ENCODE results near the gene SS18L1.

SS18L1 gene

DNA sequence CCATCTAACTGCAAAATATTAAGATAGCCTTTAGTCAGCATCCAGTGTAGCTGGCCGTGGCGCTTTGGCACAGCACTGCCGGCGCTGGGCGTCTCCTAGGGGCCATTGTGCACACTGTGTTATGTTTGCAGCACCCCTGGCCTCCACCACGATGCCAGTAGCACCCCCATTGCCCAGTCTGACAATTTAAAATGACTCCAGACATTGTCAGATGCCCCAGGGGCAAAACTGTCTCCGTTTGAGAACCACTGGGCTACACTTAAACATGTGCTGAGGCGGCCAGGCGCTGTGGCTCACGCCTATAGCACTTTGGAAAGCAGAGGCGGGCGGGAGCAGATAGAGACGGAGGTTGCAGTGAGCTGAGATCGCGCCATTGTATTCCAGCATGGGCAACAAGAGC lies 33.3 kb downstream of the SS18L1 start:
- no peak for DNase-seq

DNA sequence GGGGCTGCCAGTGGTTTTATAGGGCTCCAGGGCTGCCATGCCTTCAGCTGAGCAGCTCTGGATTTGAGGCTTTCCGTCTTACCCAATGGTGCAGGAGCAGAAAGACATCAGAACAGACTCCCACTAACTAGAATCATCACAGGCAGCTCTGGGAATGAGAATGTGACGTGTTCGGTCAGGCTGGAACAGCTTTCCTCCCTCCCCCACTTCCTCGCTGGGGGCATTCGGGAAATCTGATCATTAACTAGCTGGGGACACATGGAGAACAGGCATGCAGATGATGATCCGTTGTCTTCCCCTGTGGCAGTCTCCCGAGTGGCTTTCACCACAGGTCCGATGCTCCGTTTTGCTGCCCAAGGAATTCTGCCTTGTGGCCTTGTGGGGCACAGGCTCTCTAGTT lies 33.7 kb downstream of the SS18L1 start:
- no peak for DNase-seq

DNA sequence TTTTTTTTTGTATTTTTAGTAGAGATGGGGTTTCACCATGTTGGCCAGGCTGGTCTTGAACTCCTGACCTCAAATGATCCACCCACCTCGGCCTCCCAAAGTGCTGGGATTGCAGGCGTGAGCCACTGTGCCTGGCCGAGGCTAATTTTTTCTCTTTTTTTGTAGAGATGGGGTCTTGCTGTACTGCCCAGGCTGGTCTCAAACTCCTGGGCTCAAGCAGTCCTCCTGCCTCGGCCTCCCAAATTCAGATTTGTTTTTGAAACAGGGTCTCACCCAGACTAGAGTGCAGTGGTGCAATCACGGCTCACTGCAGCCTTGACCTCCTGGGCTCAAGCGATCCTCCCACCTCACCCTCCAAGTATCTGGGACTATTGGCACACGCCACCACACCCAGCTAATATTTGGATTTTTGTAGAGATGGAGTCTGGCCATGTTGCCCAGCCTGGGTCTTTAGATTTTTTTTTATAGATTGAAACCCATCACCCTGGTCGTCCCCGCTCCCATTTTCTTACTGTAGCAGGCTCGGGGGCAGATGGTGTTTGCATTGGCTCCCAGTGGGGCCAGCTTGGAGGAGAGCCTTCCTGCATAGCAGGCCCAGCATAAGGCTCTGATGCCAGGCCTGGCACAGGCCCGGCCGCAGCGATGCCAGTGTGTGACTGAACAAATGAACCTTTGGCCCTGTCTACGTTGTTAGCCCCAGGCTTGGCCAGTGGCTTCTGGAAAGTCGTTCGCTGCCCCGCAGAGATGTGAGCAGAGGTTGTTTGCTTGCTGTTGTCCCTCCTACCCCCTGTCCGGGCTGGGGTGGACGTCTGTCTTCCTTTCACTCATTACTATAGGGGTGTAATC lies 35.0 kb downstream of the SS18L1 start:
- DNase-seq, result no peak

DNA sequence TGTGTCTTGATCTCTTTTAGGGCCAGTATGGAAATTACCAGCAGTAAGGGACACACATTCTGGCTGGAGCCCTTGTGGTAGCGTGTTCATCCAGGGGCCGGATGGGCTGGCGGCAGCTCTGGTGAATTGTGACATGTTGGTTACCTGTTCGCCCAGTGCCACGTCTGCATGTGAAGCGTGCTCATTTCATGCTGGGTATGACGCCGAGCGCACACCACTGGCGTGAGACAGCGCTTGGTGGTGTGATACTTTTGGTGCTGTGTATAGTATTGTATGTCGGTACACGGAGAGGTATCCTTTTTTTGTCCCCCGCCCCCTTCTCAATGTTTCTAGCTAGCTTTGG lies 35.6 kb downstream of the SS18L1 start:
- DNase-seq, result no peak

DNA sequence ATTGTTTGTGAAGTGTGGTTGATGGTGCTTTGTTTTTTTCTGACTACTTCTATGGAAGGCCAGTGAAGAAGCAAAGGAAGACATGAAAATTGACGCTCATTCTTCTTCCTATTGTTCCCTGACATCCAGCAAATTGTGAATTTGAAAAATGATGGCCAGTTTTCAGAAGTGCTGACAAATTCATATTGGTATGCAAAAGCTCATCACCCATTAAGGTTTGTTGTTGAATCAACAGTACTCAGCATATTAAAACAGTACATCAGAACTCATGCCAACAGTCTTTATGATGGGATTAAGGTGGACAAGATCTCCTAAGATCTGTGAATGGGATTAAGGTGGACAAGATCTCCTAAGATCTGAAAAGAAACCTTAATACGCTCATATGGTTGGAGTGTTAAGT lies 38.2 kb downstream of the SS18L1 start:
- DNase-seq, result no peak

DNA sequence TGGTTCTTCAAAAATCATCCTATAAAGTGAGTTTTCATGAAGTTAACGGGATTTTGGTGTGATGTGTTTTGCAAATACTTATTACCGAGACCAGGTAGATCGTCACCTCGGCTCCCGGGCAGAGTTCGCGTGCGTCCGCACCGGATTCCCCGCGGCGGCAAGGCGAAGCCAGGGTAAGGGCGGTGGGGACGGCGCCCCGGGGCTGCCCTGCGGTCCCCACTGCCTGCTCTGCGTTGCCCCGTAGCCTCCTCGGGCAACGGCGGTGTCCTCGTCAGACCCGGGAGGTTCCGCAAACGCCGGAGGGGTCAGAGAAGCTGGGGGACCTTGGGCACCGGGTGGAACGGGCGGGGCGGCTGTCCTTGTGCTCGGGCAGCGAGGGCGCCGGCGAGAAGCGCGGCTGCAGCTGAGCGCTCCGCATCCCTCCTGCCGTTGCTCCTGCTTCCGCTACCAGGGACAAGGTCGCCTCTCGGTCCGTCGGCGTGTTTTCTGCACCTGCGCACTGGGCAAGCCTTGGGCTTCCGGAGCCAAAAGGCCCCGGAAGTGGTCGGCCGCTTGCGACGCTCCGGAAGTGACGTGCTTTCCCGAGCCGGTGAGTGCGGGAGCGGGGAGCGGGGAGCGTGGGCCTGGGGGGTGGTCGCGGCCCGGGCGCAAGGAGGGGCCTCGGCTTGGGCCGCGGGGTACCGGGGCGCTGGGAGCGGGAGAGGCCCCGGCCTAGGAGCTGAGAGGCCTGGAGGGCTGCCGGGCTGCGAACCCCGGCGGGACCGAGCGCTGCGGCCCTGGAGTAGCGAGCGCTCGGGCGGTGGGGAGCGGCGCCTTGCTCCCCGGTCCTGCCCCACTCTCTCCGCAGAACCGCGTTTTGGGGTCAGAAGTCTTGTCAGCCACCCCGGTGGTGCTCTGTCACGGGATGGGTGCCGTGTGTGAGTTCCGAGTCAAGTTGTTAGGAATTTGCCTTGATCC lies 39.2 kb downstream of the SS18L1 start, which contains the start of gene MTG2:
TSS of gene MTG2 (plus strand) at position 560 of the 957 bp plus-strand sequence. CDS start 10,393 bp downstream, outside the sequence.
- peak; percentile 92 for DNase-seq

DNA sequence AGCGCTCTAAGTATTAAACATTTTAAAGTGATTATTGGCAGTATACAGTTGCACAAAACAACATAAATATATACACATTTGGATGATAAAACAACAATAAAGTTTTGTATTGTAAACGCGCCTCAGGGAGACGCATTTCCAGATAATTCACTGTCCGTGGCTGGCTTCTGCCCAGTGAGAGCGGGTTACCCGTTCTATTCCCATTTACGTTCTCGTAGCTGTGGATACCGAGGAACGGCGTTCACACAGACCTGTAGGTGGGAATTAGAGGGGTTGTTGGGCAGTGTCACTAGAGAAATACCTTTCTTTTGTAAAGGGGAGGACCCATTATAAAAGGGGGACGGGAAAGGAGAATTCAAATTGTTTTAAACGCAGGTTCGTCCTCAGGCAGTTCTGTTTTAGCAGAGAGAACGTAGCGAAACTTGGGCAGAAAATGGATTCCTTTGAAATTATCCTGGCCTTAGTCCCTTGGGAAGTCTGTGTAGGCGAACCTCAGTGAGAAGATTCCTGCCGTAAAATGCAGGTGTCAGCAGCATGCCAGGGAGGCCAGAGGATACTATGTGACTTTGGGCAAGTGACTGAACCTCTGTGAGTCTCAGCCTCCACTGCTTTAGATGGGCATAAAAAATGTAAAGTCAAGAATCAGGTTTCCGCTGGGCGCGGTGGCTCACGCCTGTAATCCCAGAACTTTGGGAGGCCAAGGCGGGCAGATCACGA lies 40.0 kb downstream of the SS18L1 start:
- DNase-seq, result peak in 1 of 2 experiments; percentile 4

DNA sequence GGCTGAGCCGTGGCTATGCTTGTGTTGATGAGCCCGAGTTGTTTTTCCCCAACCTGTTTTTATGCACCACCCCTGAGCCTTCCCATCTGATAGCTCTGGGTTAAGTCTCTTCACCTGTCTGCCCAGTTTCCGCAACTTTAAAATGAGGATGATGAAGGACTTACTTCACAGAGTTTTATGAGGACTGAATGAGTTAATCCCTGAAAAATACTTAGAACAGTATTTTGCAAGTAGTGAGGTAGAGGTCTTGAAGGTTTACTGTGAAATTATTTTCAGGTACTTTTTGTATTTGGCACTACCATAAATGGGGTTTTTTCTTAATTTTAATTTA lies 42.5 kb downstream of the SS18L1 start:
- no peak for DNase-seq

DNA sequence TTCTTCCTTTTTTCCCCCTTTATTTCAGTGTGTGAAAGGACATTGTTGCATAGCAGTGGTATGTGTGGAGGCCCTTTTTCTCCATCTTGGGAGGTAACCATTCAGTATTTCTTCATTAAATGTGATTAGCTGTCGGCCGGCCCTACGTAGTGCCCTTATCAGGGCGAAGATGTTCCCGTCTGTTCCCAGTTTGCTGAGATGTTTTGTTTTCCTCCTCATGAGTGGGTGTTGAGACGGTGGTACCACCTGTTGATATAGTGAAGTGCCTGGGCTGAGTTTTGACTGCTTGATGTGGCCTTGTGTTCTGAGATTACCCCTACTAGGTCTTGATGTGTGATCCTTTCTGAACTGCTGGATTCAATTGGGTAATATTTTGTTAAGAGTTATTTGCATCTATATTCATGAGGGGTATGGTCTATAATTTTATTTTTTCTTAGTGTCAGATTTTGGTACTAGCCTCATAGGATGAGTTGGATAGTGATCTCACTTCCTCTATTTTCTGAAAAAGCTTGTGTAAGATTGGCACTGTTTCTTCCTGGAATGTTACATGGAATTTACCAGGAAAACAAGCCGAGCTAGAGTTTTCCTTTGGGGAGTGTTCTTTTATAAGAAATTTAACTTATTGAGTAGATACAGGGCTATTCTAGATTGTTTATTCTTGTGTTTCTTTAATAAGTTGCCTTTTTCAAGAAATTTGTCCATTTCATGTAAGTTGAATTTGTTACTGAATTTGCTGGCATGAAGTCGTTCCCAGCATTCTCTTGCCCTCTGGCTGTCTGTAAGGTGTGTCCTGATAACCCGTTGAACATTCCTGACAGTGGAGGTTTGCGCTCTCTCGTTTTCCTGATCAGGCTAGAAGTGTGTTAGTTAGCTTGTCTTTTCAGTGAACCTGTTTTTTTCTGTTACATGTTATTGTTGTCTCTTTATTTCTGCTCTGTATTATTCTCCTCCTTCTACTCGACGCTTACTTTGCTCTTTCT lies 43.6 kb downstream of the SS18L1 start:
- DNase-seq, result peak; percentile 13 to 28

DNA sequence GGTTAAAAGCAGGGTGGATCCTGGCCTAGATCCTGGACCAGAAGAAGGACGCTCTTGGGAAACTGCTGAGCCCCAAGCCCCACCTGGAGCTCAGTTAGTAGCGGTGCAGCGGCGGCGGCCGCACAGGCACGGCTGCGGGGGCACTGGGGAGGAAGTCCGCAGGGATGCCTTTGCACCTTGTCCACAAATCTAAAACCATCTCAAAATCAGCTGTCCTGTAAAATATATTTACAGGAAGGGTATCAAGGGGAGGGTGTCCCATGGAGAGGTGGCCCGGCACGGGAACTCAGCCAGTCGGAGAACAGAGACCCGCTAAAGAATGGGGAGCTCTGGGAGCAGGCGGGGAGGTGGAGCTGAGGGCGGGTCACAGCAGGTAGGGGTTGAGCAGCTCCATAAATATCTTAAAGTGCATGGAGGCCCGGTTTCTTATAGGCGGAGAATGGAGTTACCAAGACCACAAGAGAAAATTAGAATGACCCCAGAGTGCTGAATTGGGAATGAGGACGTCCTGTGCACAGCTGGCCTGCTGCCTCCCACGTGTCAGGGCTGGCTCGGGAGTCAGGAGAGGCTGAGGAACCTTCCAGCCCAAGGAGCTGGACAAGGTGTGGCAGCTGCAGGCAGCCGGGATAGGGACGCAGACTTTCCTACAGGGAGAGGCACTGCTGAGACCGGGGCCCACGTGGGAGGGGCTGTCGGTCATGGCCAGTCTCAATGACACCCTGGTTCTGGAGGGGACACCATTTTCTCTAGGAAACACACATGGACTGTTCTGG lies 47.3 kb downstream of the SS18L1 start:
- DNase-seq, result no peak

DNA sequence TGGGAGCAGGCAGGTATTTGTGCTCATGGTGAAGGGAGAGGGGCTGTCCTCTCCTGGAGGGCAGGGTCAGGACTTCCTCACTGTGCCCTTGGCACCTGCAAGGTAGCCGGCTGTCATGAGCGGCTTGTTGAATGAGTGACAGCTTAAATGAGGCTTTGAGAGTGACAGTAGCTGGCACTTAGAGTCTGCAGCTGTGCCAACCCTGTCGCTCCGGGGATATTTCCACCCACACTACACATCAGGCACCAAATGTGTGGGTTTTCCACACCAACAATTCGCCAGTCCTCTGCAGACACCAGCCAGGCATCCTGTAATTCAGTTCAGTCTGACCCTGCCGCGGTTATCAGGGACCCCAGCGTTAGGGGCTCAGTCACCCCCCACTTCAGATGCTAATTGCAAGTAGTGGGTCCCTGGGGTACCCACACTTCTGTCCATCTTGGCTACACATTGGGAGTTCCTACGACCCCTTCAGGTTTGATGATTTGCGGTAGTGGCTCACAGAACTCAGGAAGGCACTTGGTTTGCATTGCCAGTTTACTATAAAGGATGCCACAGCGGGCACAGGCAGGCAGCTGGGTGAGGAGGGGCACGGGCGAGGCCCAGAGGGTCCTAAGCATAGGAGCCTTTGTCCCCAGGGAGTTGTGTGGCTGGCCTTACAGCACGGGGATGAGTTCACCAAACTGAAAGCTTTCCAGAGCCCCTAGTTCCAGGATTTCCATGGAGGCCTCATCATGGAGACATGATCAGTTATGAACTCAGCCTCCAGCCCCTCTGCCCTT lies 48.4 kb downstream of the SS18L1 start:
- DNase-seq, result no peak

DNA sequence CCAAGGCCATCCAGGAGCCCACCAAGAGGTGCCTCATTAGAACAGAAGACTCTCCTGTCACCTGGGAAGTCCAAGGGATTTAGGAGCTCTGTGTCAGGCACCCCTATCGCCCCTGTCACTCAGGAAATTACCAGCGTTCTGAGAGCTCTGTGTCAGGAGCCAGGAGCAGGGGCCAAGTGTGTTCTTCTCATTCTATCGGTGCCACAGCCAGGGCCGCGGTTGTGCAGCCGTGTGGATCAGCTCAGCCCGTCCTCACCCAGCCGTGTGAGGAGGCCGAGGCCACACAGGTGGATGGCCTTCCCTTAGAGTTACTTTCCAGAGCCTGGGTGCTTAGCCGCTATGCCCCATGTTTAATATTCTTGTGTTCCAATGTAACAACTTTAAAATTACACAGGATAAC lies 49.1 kb downstream of the SS18L1 start:
- no peak for DNase-seq

DNA sequence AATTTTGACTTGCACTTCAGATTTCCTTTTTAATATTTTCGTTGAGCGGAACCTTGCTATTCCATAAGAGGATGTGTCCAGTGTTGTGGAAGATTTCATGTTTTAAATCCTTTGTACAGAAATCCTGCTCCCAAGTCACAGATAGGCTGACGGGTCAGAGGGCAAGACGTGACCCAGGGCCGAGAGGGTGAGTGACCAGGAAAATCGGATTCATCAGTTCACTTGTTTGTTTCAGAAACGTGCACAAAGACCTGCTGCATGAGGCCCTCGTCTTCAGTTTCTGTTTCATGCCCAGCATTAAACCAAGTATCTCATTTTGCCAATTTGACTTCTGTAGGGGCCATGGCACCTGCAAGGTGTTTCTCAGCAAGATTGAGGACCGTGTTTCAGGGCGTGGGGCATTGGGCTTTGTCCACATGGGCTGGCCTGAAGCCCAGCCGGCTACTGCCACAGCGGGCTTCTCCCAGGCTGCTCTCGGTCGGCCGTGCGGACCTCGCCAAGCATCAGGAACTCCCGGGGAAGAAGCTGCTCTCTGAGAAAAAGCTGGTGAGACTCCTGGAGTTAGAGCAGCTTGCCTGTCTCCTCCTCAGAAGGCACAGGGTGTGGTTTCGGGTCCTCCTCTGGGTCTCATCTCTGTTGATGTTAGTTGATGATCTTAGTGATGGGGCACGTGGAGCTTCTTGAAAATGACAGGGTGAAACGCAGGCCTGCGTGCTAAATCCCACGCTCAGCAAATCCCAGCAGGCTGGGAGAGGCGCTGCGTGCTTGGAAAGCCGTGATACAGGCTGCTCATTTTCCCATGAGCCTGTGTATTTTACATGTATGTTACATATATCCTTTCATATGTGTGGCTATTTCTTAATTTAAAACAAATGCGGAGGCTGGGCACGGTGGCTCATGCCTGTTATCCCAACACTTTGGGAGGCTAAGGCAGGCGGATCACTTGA lies 49.8 kb downstream of the SS18L1 start:
- DNase-seq, result no peak

DNA sequence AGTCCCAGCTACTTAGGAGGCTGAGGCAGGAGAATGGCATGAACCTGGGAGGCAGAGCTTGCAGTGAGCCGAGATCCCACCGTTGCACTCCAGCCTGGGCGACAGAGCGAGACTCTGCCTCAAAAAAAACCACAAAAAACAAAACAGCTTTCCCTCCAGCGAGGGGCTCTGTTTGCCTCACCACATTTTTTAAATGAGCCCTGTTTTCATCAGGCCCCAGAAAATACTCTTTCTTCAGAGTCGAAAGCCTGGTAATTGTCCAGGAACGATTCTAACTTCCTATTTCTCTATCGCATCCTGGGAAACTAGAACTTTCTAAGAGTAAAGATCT lies 51.5 kb downstream of the SS18L1 start:
- DNase-seq, result no peak

DNA sequence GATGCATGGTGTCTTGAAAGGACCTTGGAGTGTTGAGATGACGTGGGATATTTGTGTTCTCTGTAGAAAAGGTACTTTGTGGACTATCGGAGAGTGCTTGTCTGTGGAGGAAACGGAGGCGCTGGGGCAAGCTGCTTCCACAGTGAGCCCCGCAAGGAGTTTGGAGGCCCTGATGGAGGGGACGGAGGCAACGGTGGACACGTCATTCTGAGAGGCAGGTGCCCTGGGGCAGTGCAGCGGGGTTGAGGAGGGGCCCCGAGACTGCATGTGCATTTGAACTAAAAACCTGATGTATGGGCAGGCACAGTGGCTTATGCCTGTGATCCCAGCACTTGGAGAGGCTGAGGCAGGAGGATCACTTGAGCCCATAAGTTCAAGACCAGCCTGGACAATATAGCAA lies 52.2 kb downstream of the SS18L1 start:
- DNase-seq, result no peak

DNA sequence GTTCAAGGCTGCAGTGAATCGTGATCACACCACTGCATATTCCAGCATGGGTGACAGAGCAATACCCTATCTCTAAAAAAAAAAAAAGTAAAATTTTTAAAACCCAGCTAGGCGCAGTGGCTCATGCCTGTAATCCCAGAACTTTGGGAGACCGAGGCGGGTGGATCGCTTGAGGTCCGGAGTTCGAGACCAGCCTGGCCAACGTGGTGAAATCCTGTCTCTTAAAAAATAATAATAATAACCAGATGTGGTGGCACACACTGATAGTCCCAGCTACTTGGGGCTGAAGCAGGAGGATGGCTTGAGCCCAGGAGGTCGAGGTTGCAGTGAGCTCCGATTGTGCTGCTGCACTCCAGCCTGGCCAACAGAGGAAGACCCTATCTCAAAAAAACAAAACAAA lies 52.7 kb downstream of the SS18L1 start:
- DNase-seq, result no peak

DNA sequence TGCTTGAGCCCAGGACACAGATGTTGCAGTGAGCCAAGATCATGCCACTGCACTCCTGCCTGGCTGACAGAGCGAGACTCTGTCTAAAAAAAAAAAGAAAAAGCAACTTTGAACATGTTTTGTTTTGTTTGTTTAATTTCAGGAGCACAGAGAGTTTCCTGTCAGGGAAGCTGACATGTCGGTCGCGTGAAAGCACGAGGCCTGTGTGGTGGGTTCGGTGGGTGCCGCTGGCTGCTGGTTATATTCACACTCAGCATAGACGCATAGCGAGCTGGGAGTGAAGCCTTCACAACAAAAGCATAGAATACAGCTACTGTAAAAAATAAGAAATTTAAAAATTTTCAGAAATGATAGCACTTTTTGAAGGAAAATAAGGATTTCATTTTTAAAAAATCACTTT lies 53.7 kb downstream of the SS18L1 start:
- no peak for DNase-seq

DNA sequence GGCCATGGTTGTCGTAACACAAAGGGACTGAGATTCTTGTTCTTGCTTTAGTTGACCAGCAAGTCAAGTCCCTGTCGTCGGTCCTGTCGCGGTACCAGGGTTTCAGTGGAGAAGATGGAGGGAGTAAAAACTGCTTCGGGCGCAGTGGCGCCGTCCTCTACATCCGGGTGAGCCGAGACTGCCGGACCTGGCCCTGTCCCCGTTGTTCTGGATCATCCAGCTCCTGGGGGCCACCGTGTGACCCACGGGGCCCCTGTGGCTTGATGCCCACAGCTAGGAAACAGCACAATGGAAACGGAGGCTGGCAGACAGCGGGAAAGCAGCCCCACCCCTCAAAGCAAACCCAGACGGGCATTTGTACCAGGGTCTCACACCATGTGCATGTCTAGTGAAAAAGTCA lies 54.2 kb downstream of the SS18L1 start:
- DNase-seq, result no peak

DNA sequence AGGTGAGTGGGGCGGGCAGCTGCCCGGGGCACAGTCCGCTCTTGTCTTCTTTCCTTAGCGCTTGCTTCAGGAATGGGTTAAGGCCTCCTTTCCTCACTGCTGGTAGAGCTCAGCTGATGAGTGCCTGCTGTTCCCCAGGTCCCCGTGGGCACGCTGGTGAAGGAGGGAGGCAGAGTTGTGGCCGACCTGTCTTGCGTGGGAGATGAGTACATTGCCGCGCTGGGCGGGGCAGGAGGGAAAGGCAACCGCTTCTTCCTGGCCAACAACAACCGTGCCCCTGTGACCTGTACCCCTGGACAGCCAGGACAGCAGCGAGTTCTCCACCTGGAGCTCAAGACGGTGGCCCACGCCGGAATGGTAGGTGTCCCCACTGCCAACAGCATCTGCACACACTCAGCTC lies 54.9 kb downstream of the SS18L1 start:
- no peak for DNase-seq

Data from AML-193 (cell line).